Heart left ventricle (tissue), 16 donors: ENCODE results near the gene MPRIP. TPM values are rescaled to one million over a fixed set of nuclear protein-coding genes. Genes with fewer than 3 reads are reported as not detected.

Source experiments
- ATAC-seq, 4 donors: fragments of 200-7000 bp; cut with Tn5 transposase; one replicate each; pipeline ENCODE4 v1.9.1; 2020 to 2022; ENCODE audit warnings: moderate library complexity in 4 of 4, mild to moderate bottlenecking in 3 of 4, moderate number of reproducible peaks in 1 of 4
- DNase-seq, 5 donors: peaks; one replicate each; pipeline ENCODE4 v3.0.0-alpha.2; 2020
- H3K27ac ChIP-seq, 12 donors: fragments of 200-600 bp; sonication (generic) in 4 of 12; one replicate each; pipeline versions ENCODE4 v1.5.0 to v1.8.0; 2016 to 2022; ENCODE audit warnings: mild to moderate bottlenecking in 2 of 12
- H3K27me3 ChIP-seq, 9 donors: fragments of 200-600 bp; sonication (generic) in 2 of 9; one replicate each; pipeline versions ENCODE4 v1.5.1 to v1.8.0; 2016 to 2022; ENCODE audit warnings: mild to moderate bottlenecking in 3 of 9
- H3K36me3 ChIP-seq, 9 donors: fragments of 200-600 bp; sonication (generic) in 2 of 9; one replicate each; pipeline versions ENCODE4 v1.5.0 to v1.8.0; 2018 to 2022; ENCODE audit warnings: mild to moderate bottlenecking in 2 of 9
- H3K4me1 ChIP-seq, 12 donors: fragments of 200-600 bp; sonication (generic) in 4 of 12; one replicate each; pipeline versions ENCODE4 v1.5.0 to v1.8.0; 2016 to 2022; ENCODE audit warnings: mild to moderate bottlenecking in 3 of 12
- H3K4me3 ChIP-seq, 12 donors: fragments of 200-600 bp; sonication (generic) in 4 of 12; one replicate each; pipeline versions ENCODE4 v1.5.0 to v1.8.0; 2017 to 2022; ENCODE audit warnings: mild to moderate bottlenecking in 9 of 12, moderate library complexity in 4 of 12
- H3K9me3 ChIP-seq, 12 donors: fragments of 200-600 bp; sonication (generic) in 4 of 12; one replicate each; pipeline versions ENCODE4 v1.5.0 to v1.8.0; 2016 to 2022; ENCODE audit warnings: mild to moderate bottlenecking in 1 of 12
- CTCF ChIP-seq, 12 donors: fragments of 200-600 bp; sonication (generic) in 4 of 12; IDR thresholded peaks; one replicate each; pipeline versions ENCODE4 v1.5.0 to v1.8.0; 2018 to 2022; ENCODE audit warnings: antibody characterized with exemption in 12 of 12, mild to moderate bottlenecking in 5 of 12
- POLR2A ChIP-seq, 2 donors: fragments of 450-650 bp; IDR thresholded peaks; one replicate each; pipeline ENCODE4 v1.6.1; 2017; ENCODE audit warnings: antibody characterized with exemption in 2 of 2, mild to moderate bottlenecking in 2 of 2, moderate library complexity in 2 of 2
- WGBS, 4 donors: extraction: QIAGEN DNeasy Blood & Tissue Kit in 2 of 4; methylation state at CpG; one replicate each; pipeline versions ENCODE4 v1.1.5 to v1.1.7; 2013 to 2018; 5-methylcytosine and 5-hydroxymethylcytosine counted together
- intact Hi-C, 10 donors: fragments of 100-400 bp; cut with DNase I; formaldehyde crosslinking; loops; one replicate each; pipeline versions ENCODE4 v1.11.1 to v1.14.2; 2022
- polyA plus RNA-seq, 2 donors: library from polyadenylated mRNA; stranded (reverse); fragments of 200-250 nt; gene quantifications; one replicate each; pipeline ENCODE4 v1.2.3, GENCODE V29; 2013
- total RNA-seq, 9 donors: library from RNA; depleted of rRNA in 2 of 9; stranded (reverse); fragments of >200 nt in 2 of 9; fragmentation: NEBNext Ultra II Directional in 3 of 9; extraction: Animal tissue kit (Norgen Biotek cat#: 25700) in 3 of 9; gene quantifications; one replicate each; pipeline versions ENCODE4 v1.1.0 to v1.2.4, GENCODE V29; 2016 to 2023
- donor health status: ischemic (EF 13 %, LVEDD 7.1; RV severe dilation, severe dysfunction).
- donor health status: healthy with polysubstance abuse.
- donor health status: DM: no; HTN: yes; CAD: no.
- donor health status: DM: no; HTN: no; CAD: no.
- donor health status: ischemic (EF 25% LVEDD 6.9; RV normal size, moderate dysfunction).
- donor health status: ischemic (EF 25% LVEDD 5.7; RV mildly dilated, moderate dysfunction).
- donor health status: healthy.
- donor health status: DM: yes; HTN: yes; CAD: no.
- donor health status: ischemic (EF 35%, LVEDD 5.7; RV mildly dilated, moderate dysfunction).
- donor health status: nonischemic (EF 11% LVEDD 7.7; RV severe dilation, severe dysfunction).
- donor health status: DM: yes; HTN: yes; CAD: no.
- donor health status: PGD.
- donor health status: ischemic (EF 29% LVEDD 5.4; RV normal size, mild dysfunction).
- donor health status: nonischemic (EF 23%, LVEDD 6.1; RV moderate dilation, normal function).

MPRIP gene
- total and polyA plus RNA-seq, 11 donors, result 131 to 686 (median 343) TPM

GRCh38 chr17:17080781-17081180 is 38.5 kb downstream of the MPRIP start:
- no peaks in the 10 kb centered on the region for H3K9me3 ChIP-seq
- H3K27me3 ChIP-seq, result no peaks in the 10 kb centered on the region
- 86 to 88% (median 87%) methylated on average over 7 of the region's 7 CpGs for WGBS, 4 donors
- H3K27ac ChIP-seq, result peak overlapping the region in 6 of 12 donors; percentile 17 to 68 (median 42)
- peaks cover 9 to 83% (median 57%) of the 10 kb centered on the region in 12 donors for H3K4me1 ChIP-seq
- intact Hi-C loops, result no loop called here
- TF ChIP-seq CTCF (IDR thresholded peaks at IDR 0.05), result no peak
- TF ChIP-seq POLR2A (IDR thresholded peaks at IDR 0.05), result no peak
- H3K36me3 ChIP-seq, result peaks cover 0 to 63% (median 49%) of the 10 kb centered on the region in 9 donors
- H3K4me3 ChIP-seq, result no peak overlapping the region
- peak in 1 of 5 donors; percentile 12 for DNase-seq
- no peak for ATAC-seq

GRCh38 chr17:17081304-17081940 is 39.2 kb downstream of the MPRIP start:
- intact Hi-C loops, result no loop called here
- WGBS, 4 donors, result 63 to 77% (median 67%) methylated on average over 13 of the region's 13 CpGs
- Histone ChIP-seq H3K4me3 (no peak overlapping the region), H3K36me3 (peaks cover 0 to 62% (median 46%) of the 10 kb centered on the region in 9 donors), H3K4me1 (peaks cover 5 to 80% (median 51%) of the 10 kb centered on the region in 12 donors), H3K27ac (peak overlapping the region in 6 of 12 donors; percentile 13 to 50 (median 30)), H3K27me3 (no peaks in the 10 kb centered on the region), H3K9me3 (no peaks in the 10 kb centered on the region)
- DNase-seq (peak in 2 of 5 donors; percentile 29 to 58), ATAC-seq (no peak)
- no peak for TF ChIP-seq CTCF (IDR thresholded peaks at IDR 0.05)
- no peak for TF ChIP-seq POLR2A (IDR thresholded peaks at IDR 0.05)

- peaks cover 5 to 80% (median 54%) of the 10 kb centered on the region in 12 donors for H3K4me1 ChIP-seq
- TF ChIP-seq CTCF (IDR thresholded peaks at IDR 0.05) (no peak), POLR2A (IDR thresholded peaks at IDR 0.05) (no peak)
Observed at GRCh38 chr17:17082878-17083277, 40.6 kb downstream of the MPRIP start.

GRCh38 chr17:17084317-17084835 is 42.1 kb downstream of the MPRIP start:
- Histone ChIP-seq H3K36me3 (peaks cover 0 to 51% (median 27%) of the 10 kb centered on the region in 9 donors), H3K27ac (no peak overlapping the region), H3K4me3 (no peak overlapping the region), H3K9me3 (no peaks in the 10 kb centered on the region), H3K4me1 (peaks cover 4 to 80% (median 53%) of the 10 kb centered on the region in 12 donors), H3K27me3 (no peaks in the 10 kb centered on the region)
- DNase-seq, result no peak
- ATAC-seq, result no peak
- 84 to 98% (median 90%) methylated on average over 9 of the region's 9 CpGs for WGBS, 4 donors
- TF ChIP-seq POLR2A (IDR thresholded peaks at IDR 0.05) (no peak), CTCF (IDR thresholded peaks at IDR 0.05) (no peak)
- intact Hi-C loops, result no loop called here

More at GRCh38 chr17:17082878-17083277, 40.6 kb downstream of the MPRIP start:
- ATAC-seq, result no peak
- no peaks in the 10 kb centered on the region for H3K27me3 ChIP-seq
- intact Hi-C loops, result no loop called here
- H3K4me3 ChIP-seq, result no peak overlapping the region
- DNase-seq, result peak in 1 of 5 donors; percentile 9
- no peaks in the 10 kb centered on the region for H3K9me3 ChIP-seq
- 80 to 86% (median 83%) methylated on average over 4 of the region's 4 CpGs for WGBS, 4 donors
- no peak overlapping the region for H3K27ac ChIP-seq
- H3K36me3 ChIP-seq, result peaks cover 0 to 49% (median 35%) of the 10 kb centered on the region in 9 donors
